Lung (tissue), 12 donors: Measurements from ENCODE around the gene RAP1A. TPM values are rescaled to one million over a fixed set of nuclear protein-coding genes. Genes with fewer than 3 reads are reported as not detected.

ENCODE experiments used
- ATAC-seq: fragments of 200-7000 bp; cut with Tn5 transposase; one replicate; pipeline ENCODE4 v1.9.1; 2020; ENCODE audit warnings: moderate number of reproducible peaks; ENCODE audit not compliant: insufficient read depth, low FRiP score
- DNase-seq, 3 donors: peaks; one replicate each; pipeline ENCODE4 v3.0.0-alpha.2; 2013 to 2017
- H3K27ac ChIP-seq, 2 donors: one replicate each; pipeline ENCODE4 v1.5.1; 2013; ENCODE audit warnings: mild to moderate bottlenecking in 2 of 2, moderate library complexity in 2 of 2, control low read depth in 1 of 2, inconsistent platforms in 1 of 2, low read depth in 1 of 2, low read length in 1 of 2
- H3K27me3 ChIP-seq, 3 donors: one replicate each; pipeline ENCODE4 v1.5.1; 2013; ENCODE audit warnings: low read length in 2 of 3; ENCODE audit not compliant: control insufficient read depth in 3 of 3, insufficient read depth in 3 of 3
- H3K36me3 ChIP-seq, 4 donors: one replicate each; pipeline ENCODE4 v1.5.1; 2013; ENCODE audit warnings: low read length in 4 of 4, mild to moderate bottlenecking in 1 of 4, moderate library complexity in 1 of 4; ENCODE audit not compliant: control insufficient read depth in 4 of 4, insufficient read depth in 4 of 4
- H3K4me1 ChIP-seq, 5 donors: one replicate each; pipeline ENCODE4 v1.5.1; 2013; ENCODE audit warnings: low read length in 5 of 5, mild to moderate bottlenecking in 2 of 5, moderate library complexity in 1 of 5; ENCODE audit not compliant: control insufficient read depth in 5 of 5, insufficient read depth in 5 of 5
- H3K4me3 ChIP-seq: one replicate; pipeline ENCODE4 v1.5.1; 2013; ENCODE audit warnings: mild to moderate bottlenecking, control low read depth, moderate library complexity
- H3K9ac ChIP-seq, 2 donors: one replicate each; pipeline ENCODE4 v1.5.1; 2013; ENCODE audit warnings: low read length in 2 of 2, control low read depth in 1 of 2; ENCODE audit not compliant: insufficient read depth in 1 of 2
- H3K9me3 ChIP-seq, 4 donors: one replicate each; pipeline ENCODE4 v1.5.1; 2013; ENCODE audit warnings: low read length in 3 of 4, mild to moderate bottlenecking in 1 of 4, moderate library complexity in 1 of 4; ENCODE audit not compliant: control insufficient read depth in 4 of 4, insufficient read depth in 3 of 4
- WGBS, 2 donors: extraction: QIAGEN DNeasy Blood & Tissue Kit; methylation state at CpG; one replicate each; pipeline ENCODE4 v1.1.7; 2013; 5-methylcytosine and 5-hydroxymethylcytosine counted together
- polyA plus RNA-seq, 2 donors: library from polyadenylated mRNA; stranded (reverse); fragments of 200-250 nt; gene quantifications; one replicate each; pipeline ENCODE4 v1.2.1, GENCODE V29; 2013
- total RNA-seq, 2 donors: library from RNA; depleted of rRNA in 1 of 2; stranded (reverse); fragments of >200 nt in 1 of 2; gene quantifications; one replicate each; pipeline ENCODE4 v1.2.1, GENCODE V29; 2014 to 2021
- TF ChIP-seq, protein P1 (sequence below): IDR thresholded peaks from 2 replicates; pipeline ENCODE4 v1.5.1; 2012; ENCODE audit warnings: mild to moderate bottlenecking; ENCODE audit errors: control extremely low read depth, extremely low read depth
- donor health status: control.
- donor health status: control.
- donor health status: Bipolar disorder and iron deficiency.
- donor health status: healthy.
- donor health status: DM: yes; HTN: yes; CAD: no.

Gene RAP1A
- total and polyA plus RNA-seq, 4 donors: 64.5 to 97.3 (median 77.6) TPM

GRCh38 chr1:111756124-111756513, 136.5 kb downstream of the RAP1A start:
- Histone ChIP-seq H3K27ac (peak overlapping the region; percentile 88 to 97), H3K36me3 (peaks cover 0 to 11% (median 3%) of the 10 kb centered on the region in 4 donors), H3K4me1 (peaks cover 0 to 16% (median 4%) of the 10 kb centered on the region in 5 donors), H3K9ac (peak overlapping the region; percentile 81 to 88), H3K4me3 (peak overlapping the region; percentile 99), H3K27me3 (no peaks in the 10 kb centered on the region), H3K9me3 (peaks cover 0 to 2% (median 0%) of the 10 kb centered on the region in 4 donors)
- WGBS, 2 donors: 0 to 1% methylated on average over 32 to 35 of the region's 35 CpGs
- no peak for DNase-seq
- TF ChIP-seq, protein P1, sequence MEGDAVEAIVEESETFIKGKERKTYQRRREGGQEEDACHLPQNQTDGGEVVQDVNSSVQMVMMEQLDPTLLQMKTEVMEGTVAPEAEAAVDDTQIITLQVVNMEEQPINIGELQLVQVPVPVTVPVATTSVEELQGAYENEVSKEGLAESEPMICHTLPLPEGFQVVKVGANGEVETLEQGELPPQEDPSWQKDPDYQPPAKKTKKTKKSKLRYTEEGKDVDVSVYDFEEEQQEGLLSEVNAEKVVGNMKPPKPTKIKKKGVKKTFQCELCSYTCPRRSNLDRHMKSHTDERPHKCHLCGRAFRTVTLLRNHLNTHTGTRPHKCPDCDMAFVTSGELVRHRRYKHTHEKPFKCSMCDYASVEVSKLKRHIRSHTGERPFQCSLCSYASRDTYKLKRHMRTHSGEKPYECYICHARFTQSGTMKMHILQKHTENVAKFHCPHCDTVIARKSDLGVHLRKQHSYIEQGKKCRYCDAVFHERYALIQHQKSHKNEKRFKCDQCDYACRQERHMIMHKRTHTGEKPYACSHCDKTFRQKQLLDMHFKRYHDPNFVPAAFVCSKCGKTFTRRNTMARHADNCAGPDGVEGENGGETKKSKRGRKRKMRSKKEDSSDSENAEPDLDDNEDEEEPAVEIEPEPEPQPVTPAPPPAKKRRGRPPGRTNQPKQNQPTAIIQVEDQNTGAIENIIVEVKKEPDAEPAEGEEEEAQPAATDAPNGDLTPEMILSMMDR: no peak
- no peak for ATAC-seq

- Histone ChIP-seq H3K27me3 (no peaks in the 10 kb centered on the region), H3K36me3 (peaks cover 10 to 21% (median 15%) of the 10 kb centered on the region in 4 donors), H3K27ac (no peak overlapping the region), H3K4me1 (peaks cover 0 to 16% (median 4%) of the 10 kb centered on the region in 5 donors), H3K9me3 (peaks cover 0 to 2% (median 0%) of the 10 kb centered on the region in 4 donors), H3K4me3 (no peak overlapping the region), H3K9ac (no peak overlapping the region)
- no peak for ATAC-seq
- DNase-seq: no peak
- TF ChIP-seq, protein P1: no peak
- WGBS, 2 donors: 46 to 72% methylated on average over 2 of the region's 2 CpGs
Observed at GRCh38 chr1:111758373-111758772, 138.8 kb downstream of the RAP1A start.

DNA sequence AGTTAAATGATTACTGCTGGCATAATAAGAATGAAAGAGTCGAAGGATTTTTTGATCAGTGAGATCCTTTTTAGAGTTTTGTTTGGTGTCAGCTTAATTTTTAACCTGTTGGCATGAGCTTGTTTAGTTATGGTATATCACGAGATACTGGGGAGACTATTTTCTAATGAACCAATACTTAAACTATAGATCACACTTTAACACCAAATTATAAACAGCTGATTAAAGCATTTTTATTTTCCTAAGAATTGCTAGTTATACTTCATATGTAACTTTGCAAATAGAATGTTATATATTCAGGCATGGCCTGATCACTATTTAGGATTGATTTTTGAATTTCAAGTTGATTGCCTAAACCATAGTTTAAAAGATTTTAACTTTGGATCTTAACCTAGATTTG, 142.1 kb downstream of the RAP1A start:
- DNase-seq (no peak), ATAC-seq (no peak)
- TF ChIP-seq, protein P1: no peak
- Histone ChIP-seq H3K27ac (no peak overlapping the region), H3K9ac (no peak overlapping the region), H3K4me1 (peaks cover 0 to 6% (median 3%) of the 10 kb centered on the region in 5 donors), H3K4me3 (no peak overlapping the region), H3K36me3 (peaks cover 18 to 38% (median 24%) of the 10 kb centered on the region in 4 donors), H3K9me3 (no peaks in the 10 kb centered on the region), H3K27me3 (no peaks in the 10 kb centered on the region)
- 91 to 97% methylated on average over 2 of the region's 2 CpGs for WGBS, 2 donors

DNA sequence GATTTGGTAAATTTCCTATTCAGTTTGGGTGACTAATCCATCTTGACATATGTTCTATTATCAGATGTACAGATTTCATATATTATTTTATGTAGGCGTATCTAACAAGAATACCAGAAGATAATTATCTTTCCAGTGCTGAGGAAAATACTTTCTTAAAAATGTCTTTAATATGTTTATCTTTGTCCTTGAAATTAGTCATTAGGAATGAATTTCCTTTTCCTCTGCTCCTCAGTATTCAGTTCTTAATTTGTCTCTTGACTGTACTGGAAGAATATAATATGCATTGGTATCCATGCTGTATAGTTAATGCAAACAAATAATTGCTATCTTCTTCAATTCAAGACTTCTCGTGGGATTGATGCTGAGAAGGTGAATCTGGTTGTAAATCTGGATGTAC, 142.7 kb downstream of the RAP1A start:
- Histone ChIP-seq H3K36me3 (peaks cover 16 to 38% (median 25%) of the 10 kb centered on the region in 4 donors), H3K4me1 (no peaks in the 10 kb centered on the region), H3K4me3 (no peak overlapping the region), H3K9ac (no peak overlapping the region), H3K27me3 (no peaks in the 10 kb centered on the region), H3K27ac (no peak overlapping the region), H3K9me3 (no peaks in the 10 kb centered on the region)
- WGBS, 2 donors: 97 to 100% methylated on average over 2 of the region's 2 CpGs
- DNase-seq (no peak), ATAC-seq (no peak)
- TF ChIP-seq, protein P1: no peak
